ENCODE measurements around the gene POU6F2.

DNA sequence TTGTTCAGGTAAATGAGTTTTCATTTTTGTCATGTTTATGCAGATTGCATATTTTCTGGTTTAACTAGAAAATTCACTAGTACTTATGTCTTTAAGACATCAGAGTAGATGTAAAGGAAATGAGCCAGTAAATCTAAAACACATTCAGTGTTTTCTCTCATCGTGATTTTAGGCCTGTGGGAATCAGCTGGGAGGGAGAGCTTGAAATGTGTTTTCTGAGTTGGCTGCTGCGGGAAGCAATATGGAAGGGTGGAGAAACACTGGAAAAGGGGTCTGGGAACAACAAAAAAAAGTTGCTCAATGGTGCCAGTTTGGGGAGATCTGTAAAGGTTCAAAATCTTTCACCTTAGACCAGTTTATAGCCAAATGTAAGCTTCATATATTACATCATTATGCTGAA is 284.1 kb downstream of the POU6F2 start:
- TF ChIP-seq, protein P1, sequence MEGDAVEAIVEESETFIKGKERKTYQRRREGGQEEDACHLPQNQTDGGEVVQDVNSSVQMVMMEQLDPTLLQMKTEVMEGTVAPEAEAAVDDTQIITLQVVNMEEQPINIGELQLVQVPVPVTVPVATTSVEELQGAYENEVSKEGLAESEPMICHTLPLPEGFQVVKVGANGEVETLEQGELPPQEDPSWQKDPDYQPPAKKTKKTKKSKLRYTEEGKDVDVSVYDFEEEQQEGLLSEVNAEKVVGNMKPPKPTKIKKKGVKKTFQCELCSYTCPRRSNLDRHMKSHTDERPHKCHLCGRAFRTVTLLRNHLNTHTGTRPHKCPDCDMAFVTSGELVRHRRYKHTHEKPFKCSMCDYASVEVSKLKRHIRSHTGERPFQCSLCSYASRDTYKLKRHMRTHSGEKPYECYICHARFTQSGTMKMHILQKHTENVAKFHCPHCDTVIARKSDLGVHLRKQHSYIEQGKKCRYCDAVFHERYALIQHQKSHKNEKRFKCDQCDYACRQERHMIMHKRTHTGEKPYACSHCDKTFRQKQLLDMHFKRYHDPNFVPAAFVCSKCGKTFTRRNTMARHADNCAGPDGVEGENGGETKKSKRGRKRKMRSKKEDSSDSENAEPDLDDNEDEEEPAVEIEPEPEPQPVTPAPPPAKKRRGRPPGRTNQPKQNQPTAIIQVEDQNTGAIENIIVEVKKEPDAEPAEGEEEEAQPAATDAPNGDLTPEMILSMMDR (conservative IDR thresholded peaks at IDR 0.05; ENCODE audit: low read depth in 2 of 2), result no peak
- no peak for TF ChIP-seq POLR2AphosphoS5 (IDR thresholded peaks at IDR 0.05; ENCODE audit: low read depth)
- no peak for TF ChIP-seq EZH2phosphoT487 (IDR thresholded peaks at IDR 0.05; ENCODE audit: unreplicated experiment)
- no peak for TF ChIP-seq ZNF114 (CRISPR knock-in tag; IDR thresholded peaks at IDR 0.05)
- no peak for TF ChIP-seq CREB1 (CRISPR knock-in tag; IDR thresholded peaks at IDR 0.05; ENCODE audit: low read depth)
- TF ChIP-seq, protein P2, sequence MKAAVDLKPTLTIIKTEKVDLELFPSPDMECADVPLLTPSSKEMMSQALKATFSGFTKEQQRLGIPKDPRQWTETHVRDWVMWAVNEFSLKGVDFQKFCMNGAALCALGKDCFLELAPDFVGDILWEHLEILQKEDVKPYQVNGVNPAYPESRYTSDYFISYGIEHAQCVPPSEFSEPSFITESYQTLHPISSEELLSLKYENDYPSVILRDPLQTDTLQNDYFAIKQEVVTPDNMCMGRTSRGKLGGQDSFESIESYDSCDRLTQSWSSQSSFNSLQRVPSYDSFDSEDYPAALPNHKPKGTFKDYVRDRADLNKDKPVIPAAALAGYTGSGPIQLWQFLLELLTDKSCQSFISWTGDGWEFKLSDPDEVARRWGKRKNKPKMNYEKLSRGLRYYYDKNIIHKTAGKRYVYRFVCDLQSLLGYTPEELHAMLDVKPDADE (IDR thresholded peaks at IDR 0.05), result no peak
- TF ChIP-seq NANOG (IDR thresholded peaks at IDR 0.05; ENCODE audit: borderline replicate concordance), result no peak
- no peak for TF ChIP-seq JUNB (IDR thresholded peaks at IDR 0.05; ENCODE audit: unreplicated experiment)
- no peak for TF ChIP-seq EZH2 (IDR thresholded peaks at IDR 0.05; ENCODE audit: low read depth, unreplicated experiment)
- TF ChIP-seq, protein P3, sequence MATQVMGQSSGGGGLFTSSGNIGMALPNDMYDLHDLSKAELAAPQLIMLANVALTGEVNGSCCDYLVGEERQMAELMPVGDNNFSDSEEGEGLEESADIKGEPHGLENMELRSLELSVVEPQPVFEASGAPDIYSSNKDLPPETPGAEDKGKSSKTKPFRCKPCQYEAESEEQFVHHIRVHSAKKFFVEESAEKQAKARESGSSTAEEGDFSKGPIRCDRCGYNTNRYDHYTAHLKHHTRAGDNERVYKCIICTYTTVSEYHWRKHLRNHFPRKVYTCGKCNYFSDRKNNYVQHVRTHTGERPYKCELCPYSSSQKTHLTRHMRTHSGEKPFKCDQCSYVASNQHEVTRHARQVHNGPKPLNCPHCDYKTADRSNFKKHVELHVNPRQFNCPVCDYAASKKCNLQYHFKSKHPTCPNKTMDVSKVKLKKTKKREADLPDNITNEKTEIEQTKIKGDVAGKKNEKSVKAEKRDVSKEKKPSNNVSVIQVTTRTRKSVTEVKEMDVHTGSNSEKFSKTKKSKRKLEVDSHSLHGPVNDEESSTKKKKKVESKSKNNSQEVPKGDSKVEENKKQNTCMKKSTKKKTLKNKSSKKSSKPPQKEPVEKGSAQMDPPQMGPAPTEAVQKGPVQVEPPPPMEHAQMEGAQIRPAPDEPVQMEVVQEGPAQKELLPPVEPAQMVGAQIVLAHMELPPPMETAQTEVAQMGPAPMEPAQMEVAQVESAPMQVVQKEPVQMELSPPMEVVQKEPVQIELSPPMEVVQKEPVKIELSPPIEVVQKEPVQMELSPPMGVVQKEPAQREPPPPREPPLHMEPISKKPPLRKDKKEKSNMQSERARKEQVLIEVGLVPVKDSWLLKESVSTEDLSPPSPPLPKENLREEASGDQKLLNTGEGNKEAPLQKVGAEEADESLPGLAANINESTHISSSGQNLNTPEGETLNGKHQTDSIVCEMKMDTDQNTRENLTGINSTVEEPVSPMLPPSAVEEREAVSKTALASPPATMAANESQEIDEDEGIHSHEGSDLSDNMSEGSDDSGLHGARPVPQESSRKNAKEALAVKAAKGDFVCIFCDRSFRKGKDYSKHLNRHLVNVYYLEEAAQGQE (IDR thresholded peaks at IDR 0.05; ENCODE audit: unreplicated experiment), result no peak
- no peak for TF ChIP-seq ZNF331 (CRISPR knock-in tag; IDR thresholded peaks at IDR 0.05; ENCODE audit: low read depth)
- TF ChIP-seq STAT1 (IDR thresholded peaks at IDR 0.05; ENCODE audit: unreplicated experiment), result no peak
- TF ChIP-seq, protein P4, sequence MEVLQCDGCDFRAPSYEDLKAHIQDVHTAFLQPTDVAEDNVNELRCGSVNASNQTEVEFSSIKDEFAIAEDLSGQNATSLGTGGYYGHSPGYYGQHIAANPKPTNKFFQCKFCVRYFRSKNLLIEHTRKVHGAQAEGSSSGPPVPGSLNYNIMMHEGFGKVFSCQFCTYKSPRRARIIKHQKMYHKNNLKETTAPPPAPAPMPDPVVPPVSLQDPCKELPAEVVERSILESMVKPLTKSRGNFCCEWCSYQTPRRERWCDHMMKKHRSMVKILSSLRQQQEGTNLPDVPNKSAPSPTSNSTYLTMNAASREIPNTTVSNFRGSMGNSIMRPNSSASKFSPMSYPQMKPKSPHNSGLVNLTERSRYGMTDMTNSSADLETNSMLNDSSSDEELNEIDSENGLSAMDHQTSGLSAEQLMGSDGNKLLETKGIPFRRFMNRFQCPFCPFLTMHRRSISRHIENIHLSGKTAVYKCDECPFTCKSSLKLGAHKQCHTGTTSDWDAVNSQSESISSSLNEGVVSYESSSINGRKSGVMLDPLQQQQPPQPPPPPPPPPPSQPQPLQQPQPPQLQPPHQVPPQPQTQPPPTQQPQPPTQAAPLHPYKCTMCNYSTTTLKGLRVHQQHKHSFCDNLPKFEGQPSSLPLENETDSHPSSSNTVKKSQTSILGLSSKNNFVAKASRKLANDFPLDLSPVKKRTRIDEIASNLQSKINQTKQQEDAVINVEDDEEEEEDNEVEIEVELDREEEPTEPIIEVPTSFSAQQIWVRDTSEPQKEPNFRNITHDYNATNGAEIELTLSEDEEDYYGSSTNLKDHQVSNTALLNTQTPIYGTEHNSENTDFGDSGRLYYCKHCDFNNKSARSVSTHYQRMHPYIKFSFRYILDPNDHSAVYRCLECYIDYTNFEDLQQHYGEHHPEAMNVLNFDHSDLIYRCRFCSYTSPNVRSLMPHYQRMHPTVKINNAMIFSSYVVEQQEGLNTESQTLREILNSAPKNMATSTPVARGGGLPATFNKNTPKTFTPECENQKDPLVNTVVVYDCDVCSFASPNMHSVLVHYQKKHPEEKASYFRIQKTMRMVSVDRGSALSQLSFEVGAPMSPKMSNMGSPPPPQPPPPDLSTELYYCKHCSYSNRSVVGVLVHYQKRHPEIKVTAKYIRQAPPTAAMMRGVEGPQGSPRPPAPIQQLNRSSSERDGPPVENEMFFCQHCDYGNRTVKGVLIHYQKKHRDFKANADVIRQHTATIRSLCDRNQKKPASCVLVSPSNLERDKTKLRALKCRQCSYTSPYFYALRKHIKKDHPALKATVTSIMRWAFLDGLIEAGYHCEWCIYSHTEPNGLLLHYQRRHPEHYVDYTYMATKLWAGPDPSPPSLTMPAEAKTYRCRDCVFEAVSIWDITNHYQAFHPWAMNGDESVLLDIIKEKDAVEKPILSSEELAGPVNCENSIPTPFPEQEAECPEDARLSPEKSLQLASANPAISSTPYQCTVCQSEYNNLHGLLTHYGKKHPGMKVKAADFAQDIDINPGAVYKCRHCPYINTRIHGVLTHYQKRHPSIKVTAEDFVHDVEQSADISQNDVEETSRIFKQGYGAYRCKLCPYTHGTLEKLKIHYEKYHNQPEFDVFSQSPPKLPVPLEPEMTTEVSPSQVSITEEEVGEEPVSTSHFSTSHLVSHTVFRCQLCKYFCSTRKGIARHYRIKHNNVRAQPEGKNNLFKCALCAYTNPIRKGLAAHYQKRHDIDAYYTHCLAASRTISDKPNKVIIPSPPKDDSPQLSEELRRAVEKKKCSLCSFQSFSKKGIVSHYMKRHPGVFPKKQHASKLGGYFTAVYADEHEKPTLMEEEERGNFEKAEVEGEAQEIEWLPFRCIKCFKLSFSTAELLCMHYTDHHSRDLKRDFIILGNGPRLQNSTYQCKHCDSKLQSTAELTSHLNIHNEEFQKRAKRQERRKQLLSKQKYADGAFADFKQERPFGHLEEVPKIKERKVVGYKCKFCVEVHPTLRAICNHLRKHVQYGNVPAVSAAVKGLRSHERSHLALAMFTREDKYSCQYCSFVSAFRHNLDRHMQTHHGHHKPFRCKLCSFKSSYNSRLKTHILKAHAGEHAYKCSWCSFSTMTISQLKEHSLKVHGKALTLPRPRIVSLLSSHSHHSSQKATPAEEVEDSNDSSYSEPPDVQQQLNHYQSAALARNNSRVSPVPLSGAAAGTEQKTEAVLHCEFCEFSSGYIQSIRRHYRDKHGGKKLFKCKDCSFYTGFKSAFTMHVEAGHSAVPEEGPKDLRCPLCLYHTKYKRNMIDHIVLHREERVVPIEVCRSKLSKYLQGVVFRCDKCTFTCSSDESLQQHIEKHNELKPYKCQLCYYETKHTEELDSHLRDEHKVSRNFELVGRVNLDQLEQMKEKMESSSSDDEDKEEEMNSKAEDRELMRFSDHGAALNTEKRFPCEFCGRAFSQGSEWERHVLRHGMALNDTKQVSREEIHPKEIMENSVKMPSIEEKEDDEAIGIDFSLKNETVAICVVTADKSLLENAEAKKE (CRISPR knock-in tag; IDR thresholded peaks at IDR 0.05), result no peak

All from GM23338 (cell line).